ENCODE measurements around the gene MYH3.
"Not testable (repeated sequence)": the region's sequence is repeated elsewhere in the genome, so short reads cannot be mapped to it uniquely, and the experiment has no call there.

Gene MYH3

DNA sequence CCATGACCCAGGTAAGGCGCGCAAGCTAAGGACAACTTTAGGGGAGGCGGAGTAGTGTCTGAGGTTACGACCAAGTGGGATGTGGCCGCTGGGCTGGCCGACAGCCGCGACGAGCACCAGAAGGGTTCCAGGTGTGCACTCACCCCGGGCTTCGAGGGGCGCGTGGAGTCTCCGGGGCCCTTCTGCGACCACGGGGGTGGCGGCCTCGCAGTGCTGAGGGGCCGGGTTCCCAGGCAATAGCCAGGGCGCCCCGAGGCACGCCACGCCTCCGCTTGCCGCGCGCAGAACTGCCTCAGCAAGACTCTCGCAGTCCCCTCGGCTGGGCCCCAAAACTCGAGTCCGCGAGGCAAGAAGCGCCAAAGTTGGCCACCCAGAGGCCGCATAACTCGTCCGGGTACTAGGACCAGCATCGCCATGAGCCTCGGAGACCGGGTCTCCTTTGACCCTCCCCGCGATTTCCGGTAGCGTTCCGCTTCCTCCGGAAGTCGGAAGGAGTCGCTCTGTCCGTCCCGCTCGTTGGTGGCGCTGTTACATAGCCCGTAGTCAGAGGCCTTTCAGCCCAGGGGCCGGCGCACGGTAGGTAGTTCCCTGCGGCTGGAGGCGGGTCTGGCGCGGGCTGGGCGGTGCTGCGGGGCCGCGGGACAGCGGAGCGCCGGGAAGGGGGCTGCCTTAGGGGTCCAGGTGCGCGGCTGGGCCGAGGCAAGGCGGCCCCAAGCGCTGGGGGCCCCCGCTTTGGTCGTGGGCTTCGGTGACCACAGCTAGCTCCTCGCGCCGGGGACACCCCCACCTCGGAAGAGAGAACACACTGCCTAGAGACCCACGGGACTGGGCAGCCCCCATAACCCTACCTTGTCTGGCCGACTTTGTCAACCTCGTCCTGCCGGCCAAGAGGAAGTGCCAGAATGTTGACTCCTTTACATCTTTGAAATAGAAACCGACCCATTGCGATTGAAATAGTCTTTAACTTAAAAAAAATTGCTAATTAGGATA lies 40.3 kb upstream of the MYH3 start, which contains the start of the genes ADPRM and SCO1:
ADPRM (plus strand) TSS at position 503 of the 990 bp plus-strand sequence. CDS start 7,333 bp downstream, outside the sequence.
SCO1 (minus strand) TSS at position 442 of the 990 bp plus-strand sequence; CDS start at position 416, 26 bp downstream.
- TF ChIP-seq, protein P1, sequence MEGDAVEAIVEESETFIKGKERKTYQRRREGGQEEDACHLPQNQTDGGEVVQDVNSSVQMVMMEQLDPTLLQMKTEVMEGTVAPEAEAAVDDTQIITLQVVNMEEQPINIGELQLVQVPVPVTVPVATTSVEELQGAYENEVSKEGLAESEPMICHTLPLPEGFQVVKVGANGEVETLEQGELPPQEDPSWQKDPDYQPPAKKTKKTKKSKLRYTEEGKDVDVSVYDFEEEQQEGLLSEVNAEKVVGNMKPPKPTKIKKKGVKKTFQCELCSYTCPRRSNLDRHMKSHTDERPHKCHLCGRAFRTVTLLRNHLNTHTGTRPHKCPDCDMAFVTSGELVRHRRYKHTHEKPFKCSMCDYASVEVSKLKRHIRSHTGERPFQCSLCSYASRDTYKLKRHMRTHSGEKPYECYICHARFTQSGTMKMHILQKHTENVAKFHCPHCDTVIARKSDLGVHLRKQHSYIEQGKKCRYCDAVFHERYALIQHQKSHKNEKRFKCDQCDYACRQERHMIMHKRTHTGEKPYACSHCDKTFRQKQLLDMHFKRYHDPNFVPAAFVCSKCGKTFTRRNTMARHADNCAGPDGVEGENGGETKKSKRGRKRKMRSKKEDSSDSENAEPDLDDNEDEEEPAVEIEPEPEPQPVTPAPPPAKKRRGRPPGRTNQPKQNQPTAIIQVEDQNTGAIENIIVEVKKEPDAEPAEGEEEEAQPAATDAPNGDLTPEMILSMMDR (IDR thresholded peaks at IDR 0.05; ENCODE audit: insufficient read depth, low read length, missing control alignments), result peak; percentile 72
- DNase-seq (ENCODE audit: low read depth, low spot score), result peak; percentile 60
- ChIA-PET CTCF (interaction anchor here (0.9 to 6.8 kb wide), 6 partner anchors 13 to 67 kb away, joined by 3 to 95 read pairs (median 10); no protein-coding TSS in a partner anchor), POLR2A (interaction anchor here (0.6 kb wide), 1 partner anchor 31 kb away, joined by 6 read pairs; no protein-coding TSS in a partner anchor)
- H3K4me3 ChIP-seq (ENCODE audit: low read depth, low read length), result peak within 1 kb of the TSS; percentile 97

DNA sequence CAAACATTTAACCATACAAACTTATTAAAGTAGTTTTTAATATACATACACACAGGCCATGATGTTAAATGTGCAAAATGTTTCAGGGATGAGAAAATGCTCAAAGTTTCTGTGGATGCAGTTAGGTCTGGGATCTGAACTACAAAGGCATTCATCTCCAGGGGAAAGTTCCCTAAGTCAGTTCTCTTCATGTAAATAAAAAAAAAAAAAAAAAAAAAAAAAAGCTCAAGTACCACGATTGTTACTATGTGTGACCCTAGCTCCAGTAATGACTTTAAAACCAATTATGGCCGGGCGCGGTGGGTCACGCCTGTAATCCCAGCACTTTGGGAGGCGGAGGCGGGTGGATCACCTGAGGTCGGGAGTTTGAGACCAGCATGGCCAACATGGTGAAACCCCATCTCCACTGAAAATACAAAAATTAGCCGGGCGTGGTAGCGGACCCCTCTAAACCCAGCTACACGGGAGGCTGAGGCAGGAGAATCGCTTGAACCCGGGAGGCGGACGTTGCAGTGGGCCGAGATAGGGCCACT lies 38.8 kb upstream of the MYH3 start:
- not testable (repeated sequence) for DNase-seq (ENCODE audit: low read depth, low spot score)
- CTCF ChIA-PET, result interaction anchor here (0.7 to 6.8 kb wide), 8 partner anchors 12 to 79 kb away, joined by 3 to 95 read pairs (median 6); no protein-coding TSS in a partner anchor
- POLR2A ChIA-PET, result interaction anchor here (0.5 kb wide), 1 partner anchor 40 kb away, joined by 3 read pairs; no protein-coding TSS in a partner anchor
- peak overlapping the region; percentile 97 for H3K4me3 ChIP-seq (ENCODE audit: low read depth, low read length)

DNA sequence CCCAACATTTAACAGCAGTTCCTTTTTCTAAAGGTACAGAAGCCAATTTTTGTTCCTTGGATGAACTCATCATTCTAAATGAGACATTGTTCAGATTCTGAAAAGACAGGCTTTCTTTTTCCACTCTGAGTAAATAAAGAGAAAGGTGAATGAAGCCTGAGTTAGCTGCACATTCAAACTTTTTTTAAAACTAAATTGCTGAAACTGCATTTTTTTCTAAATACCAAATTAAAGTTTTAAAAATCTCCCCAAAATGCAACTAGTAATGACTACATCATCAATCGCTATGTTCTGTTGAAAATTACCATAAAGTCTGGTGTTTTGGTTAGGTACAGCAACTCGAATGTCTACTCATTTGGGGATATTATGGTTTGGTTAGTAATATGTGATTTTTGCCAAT lies 30.4 kb upstream of the MYH3 start:
- POLR2A ChIA-PET, result no interaction called here
- CTCF ChIA-PET, result interaction anchor here (9.9 to 11.0 kb wide), 2 partner anchors 7 to 44 kb away, joined by 95 to 177 read pairs; partner anchors contain the start of genes ADPRM and SCO1
- DNase-seq (ENCODE audit: low read depth, low spot score), result no peak
- TF ChIP-seq, protein P1 (IDR thresholded peaks at IDR 0.05; ENCODE audit: insufficient read depth, low read length, missing control alignments), result no peak
- no peak overlapping the region for H3K4me3 ChIP-seq (ENCODE audit: low read depth, low read length)

DNA sequence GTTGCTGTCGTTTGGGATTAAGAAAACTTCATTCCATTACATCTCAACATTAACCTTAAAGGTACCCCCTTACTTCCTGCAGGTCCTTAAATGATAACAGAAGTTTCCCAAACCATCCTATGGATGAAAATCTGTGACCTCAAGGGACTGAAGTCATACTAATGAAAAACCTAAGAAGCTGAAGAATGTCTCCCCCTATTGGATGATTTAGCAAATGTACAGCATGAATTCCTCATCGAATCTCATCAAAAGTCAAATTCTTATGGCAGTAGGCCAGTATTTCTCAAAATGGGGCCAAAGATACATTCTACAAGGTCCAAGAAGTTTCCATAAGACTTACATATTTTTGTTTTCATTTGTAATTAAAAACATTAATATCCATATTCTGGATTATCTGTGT lies 26.7 kb upstream of the MYH3 start:
- TF ChIP-seq, protein P1 (IDR thresholded peaks at IDR 0.05; ENCODE audit: insufficient read depth, low read length, missing control alignments), result peak; percentile 27
- ChIA-PET CTCF (interaction anchor here (0.6 to 11.0 kb wide), 21 partner anchors 9 to 68 kb away, joined by 3 to 177 read pairs (median 5); partner anchors contain the start of genes ADPRM and SCO1), POLR2A (no interaction called here)
- no peak overlapping the region for H3K4me3 ChIP-seq (ENCODE audit: low read depth, low read length)
- DNase-seq (ENCODE audit: low read depth, low spot score), result no peak

DNA sequence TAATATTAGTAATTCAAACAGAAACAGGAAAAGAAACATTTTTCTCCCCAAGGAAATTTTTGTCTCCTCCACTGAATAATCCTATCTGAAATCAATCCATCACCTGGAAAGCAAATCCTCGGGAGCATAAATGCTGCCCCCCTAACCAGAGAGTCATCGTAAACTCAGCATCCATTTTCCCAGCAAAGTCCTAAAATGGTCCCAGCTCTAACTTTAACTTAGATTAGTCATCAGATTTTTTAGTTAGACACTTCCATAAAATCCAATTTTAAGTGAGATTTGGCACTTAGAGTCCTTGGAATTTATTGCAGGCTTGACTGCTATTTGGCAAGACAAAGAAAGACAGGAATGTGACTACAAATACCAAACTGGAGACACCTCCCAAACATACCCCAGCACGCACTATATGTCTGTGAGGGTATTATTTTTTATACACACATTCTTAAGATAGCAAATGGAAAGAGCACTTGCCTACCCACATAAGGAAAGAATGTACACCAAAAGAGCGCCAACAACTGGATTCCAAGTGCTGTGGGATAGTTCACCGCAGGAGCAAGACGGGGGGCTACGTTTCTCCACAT lies 24.8 kb upstream of the MYH3 start:
- DNase-seq (ENCODE audit: low read depth, low spot score), result peak; percentile 83
- ChIA-PET POLR2A (interaction anchor here (0.7 kb wide), 1 partner anchor 19 kb away, joined by 3 read pairs; no protein-coding TSS in a partner anchor), CTCF (interaction anchor here (1.2 to 11.0 kb wide), 5 partner anchors 9 to 39 kb away, joined by 3 to 177 read pairs (median 8); partner anchors contain the start of genes ADPRM and SCO1)
- no peak overlapping the region for H3K4me3 ChIP-seq (ENCODE audit: low read depth, low read length)
- TF ChIP-seq, protein P1 (IDR thresholded peaks at IDR 0.05; ENCODE audit: insufficient read depth, low read length, missing control alignments), result no peak

DNA sequence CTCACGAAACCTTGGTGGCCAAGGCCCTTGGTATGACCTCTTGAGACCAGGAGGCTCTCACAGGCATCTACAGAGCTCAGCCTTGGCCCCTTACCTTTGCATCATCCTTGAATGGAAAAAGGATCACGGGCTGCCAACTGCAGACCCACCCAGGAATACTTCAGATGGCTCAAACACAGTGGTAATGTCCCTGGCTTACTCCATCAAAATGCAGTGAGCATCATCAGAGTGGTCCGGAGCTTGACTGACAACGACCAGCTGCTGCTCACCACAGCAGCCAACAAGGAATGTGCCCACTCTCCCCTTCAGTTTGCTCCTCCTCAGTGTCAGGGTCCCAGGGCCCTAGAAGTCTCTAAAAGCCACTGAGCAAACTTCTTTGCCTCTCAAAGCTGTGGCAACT lies 17.6 kb upstream of the MYH3 start:
- CTCF ChIA-PET, result interaction anchor here (0.7 to 2.2 kb wide), 7 partner anchors 9 to 169 kb away, joined by 3 to 15 read pairs (median 3); no protein-coding TSS in a partner anchor
- DNase-seq (ENCODE audit: low read depth, low spot score), result no peak
- TF ChIP-seq, protein P1 (IDR thresholded peaks at IDR 0.05; ENCODE audit: insufficient read depth, low read length, missing control alignments), result no peak
- POLR2A ChIA-PET, result interaction anchor here (0.6 kb wide), 1 partner anchor 763 kb away, joined by 3 read pairs; no protein-coding TSS in a partner anchor
- H3K4me3 ChIP-seq (ENCODE audit: low read depth, low read length), result no peak overlapping the region
